Natural killer cell treated with Interleukin-12 subunit alpha and Interleukin-12 subunit beta and Interleukin-15 and Interleukin-18, amount 100 ng/mL, for 72 hours (primary cell): ENCODE data around the gene PCK1. TPM values are rescaled to one million over a fixed set of nuclear protein-coding genes. Genes with fewer than 3 reads are reported as not detected.

Experiments
- ATAC-seq, 2 donors: fragments of 150-1000 bp; cut with Tn5 transposase in 1 of 2; sonication (Bioruptor Pico), chemical (Tn5 transposase) in 1 of 2; 2 replicates each; pipeline ENCODE4 v1.10.0; 2021
- DNase-seq: peaks from one replicate; pipeline ENCODE4 v3.0.0; 2022; ENCODE audit warnings: low spot score
- H3K27ac Mint-ChIP-seq, 2 donors: 1 replicate in 1 of 2; 2 replicates in 1 of 2; pipeline ENCODE4 v1.8.0; 2022; ENCODE audit warnings: mixed read lengths in 2 of 2, mild to moderate bottlenecking in 1 of 2, moderate library complexity in 1 of 2
- H3K27me3 Mint-ChIP-seq, 2 donors: 1 replicate in 1 of 2; 2 replicates in 1 of 2; pipeline ENCODE4 v1.8.0; 2022; ENCODE audit warnings: mixed read lengths in 2 of 2
- H3K36me3 Mint-ChIP-seq: one replicate; pipeline ENCODE4 v1.8.0; 2022; ENCODE audit warnings: mixed read lengths
- H3K4me1 Mint-ChIP-seq, 2 donors: 1 replicate in 1 of 2; 2 replicates in 1 of 2; pipeline ENCODE4 v1.8.0; 2022; ENCODE audit warnings: low read depth in 2 of 2, mixed read lengths in 2 of 2, mild to moderate bottlenecking in 1 of 2
- H3K4me3 Mint-ChIP-seq: one replicate; pipeline ENCODE4 v1.8.0; 2022; ENCODE audit warnings: mixed read lengths
- H3K9me3 Mint-ChIP-seq: 2 replicates; pipeline ENCODE4 v1.8.0; 2022; ENCODE audit warnings: mixed read lengths
- total RNA-seq, 2 donors: library from RNA; stranded (reverse); gene quantifications; one replicate each; pipeline ENCODE4 v1.2.3, GENCODE V29; 2022

PCK1 gene
- total RNA-seq, 2 donors from 2014 or later: not detected

DNA sequence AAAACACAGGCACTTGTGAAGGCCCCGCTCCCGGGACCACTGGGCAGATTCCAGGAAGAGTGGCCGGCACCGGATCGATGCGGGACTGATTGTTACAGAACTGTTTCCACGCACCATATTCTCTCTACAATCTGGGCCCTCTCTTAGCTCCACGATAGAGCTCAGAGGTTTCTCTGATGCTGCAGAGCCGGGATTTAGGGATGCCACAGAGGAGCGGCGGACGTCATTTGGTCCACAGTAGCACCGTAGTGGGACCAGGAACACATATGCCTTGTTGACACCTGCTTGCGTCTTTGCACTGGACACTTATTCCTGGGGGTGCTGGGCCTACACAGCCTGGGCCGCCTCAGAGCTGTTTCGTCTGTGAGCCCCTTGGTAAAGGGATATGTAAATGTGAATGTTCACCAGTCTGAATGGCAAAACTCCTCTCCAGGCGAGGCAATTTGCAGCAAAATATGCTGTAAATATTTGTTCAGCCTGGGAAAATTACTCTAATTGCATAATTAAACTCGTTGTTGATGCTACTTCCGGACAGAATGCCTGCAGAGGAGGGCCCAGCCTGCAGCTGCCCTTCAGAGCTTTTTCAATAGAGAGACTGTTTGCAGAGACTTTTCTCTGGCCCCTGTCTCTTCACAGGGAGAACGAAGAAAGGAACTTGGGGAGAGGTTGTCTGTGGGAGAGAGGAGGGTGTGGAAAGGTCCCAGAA, 9.4 kb downstream of the PCK1 start:
- no peaks in the 10 kb centered on the region for H3K4me1 Mint-ChIP-seq
- no peaks in the 10 kb centered on the region for H3K9me3 Mint-ChIP-seq
- no peaks in the 10 kb centered on the region for H3K36me3 Mint-ChIP-seq
- H3K27me3 Mint-ChIP-seq: peaks cover 6 to 10% of the 10 kb centered on the region in 2 donors
- DNase-seq (no peak), ATAC-seq (no peak)
- no peak overlapping the region for H3K4me3 Mint-ChIP-seq
- H3K27ac Mint-ChIP-seq: no peak overlapping the region

DNA sequence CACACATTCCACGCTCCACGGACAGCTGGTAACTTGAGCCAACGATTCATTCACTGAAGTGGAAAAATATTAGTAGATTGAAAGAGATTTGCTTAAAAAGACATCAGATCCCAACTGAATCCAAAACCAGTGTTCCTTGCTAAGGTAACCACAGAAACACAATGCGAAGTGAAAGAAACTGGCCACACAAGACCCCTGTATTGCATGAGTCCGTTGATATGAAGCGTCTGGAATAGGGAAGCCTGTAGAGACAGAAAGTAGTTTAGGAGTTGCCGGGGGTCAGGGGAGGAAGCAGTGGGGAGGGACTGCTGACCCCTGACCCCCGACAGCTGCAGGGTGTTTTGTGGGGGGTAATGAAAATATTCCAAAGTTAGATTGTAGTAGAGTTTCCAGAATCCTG, 10.0 kb downstream of the PCK1 start:
- peaks cover 0 to 10% of the 10 kb centered on the region in 2 donors for H3K27me3 Mint-ChIP-seq
- H3K36me3 Mint-ChIP-seq: no peaks in the 10 kb centered on the region

DNA sequence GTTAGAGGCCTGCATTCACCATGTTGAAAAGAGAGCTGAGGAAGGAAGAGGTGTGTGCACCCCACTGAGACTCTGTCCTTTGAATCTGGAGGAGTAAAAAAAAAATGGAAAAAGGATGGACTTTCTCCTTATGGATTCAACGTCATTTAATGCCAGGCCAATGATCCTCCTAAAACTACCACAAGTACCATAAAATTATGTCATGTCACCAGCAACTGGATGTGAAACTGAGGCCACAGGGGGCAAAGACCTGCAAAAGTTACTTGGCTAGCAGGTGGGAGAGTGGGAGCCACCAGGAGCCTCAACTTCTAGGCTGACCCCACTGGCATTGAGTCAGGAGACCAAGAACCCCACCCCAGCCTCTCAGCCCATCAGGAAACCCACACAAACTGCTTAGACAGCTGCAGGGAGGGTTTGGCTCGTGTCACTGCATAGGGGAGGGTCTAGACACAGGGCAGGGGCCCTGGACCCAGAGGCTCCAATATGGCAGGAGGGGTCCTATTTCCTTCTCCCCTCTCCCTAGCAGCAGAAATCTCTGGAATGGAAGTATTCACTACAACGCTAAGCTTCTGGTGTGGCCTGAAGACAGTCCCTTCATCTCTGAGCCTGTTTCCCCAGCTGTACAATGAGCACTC, 11.0 kb downstream of the PCK1 start:
- no peaks in the 10 kb centered on the region for H3K4me1 Mint-ChIP-seq
- no peak overlapping the region for H3K4me3 Mint-ChIP-seq
- H3K27me3 Mint-ChIP-seq: peaks cover 0 to 10% of the 10 kb centered on the region in 2 donors
- no peaks in the 10 kb centered on the region for H3K36me3 Mint-ChIP-seq
- ATAC-seq (no peak), DNase-seq (no peak)
- no peak overlapping the region for H3K27ac Mint-ChIP-seq
- H3K9me3 Mint-ChIP-seq: no peaks in the 10 kb centered on the region

More for the DNA sequence above, 10.0 kb downstream of the PCK1 start:
- Mint-ChIP-seq H3K27ac (no peak overlapping the region), H3K4me3 (no peak overlapping the region), H3K4me1 (no peaks in the 10 kb centered on the region), H3K9me3 (no peaks in the 10 kb centered on the region)
- ATAC-seq: no peak
- no peak for DNase-seq

DNA sequence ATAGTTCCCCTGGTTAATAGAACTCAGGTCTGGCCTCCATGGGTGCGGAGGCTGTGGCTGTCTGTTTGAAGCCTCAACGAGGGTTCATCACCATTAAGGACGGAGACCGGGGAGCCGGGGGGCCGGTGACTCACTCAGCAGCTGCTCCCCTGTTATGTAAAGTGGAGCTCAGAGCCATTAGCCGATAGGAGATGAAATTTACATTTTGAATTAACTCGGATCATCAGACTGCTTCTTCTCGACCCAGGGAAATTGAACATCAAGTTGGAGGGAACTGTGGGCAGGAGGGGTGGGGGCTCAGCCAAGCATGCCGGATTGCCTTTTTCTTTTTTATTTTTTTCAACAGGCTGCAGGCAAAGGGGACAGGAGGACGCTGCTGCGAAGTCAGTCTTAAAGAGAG, 12.3 kb downstream of the PCK1 start:
- no peak for DNase-seq
- no peak for ATAC-seq
- Mint-ChIP-seq H3K4me3 (no peak overlapping the region), H3K4me1 (no peaks in the 10 kb centered on the region), H3K27me3 (peaks cover 0 to 8% of the 10 kb centered on the region in 2 donors), H3K27ac (no peak overlapping the region), H3K9me3 (no peaks in the 10 kb centered on the region), H3K36me3 (no peaks in the 10 kb centered on the region)

DNA sequence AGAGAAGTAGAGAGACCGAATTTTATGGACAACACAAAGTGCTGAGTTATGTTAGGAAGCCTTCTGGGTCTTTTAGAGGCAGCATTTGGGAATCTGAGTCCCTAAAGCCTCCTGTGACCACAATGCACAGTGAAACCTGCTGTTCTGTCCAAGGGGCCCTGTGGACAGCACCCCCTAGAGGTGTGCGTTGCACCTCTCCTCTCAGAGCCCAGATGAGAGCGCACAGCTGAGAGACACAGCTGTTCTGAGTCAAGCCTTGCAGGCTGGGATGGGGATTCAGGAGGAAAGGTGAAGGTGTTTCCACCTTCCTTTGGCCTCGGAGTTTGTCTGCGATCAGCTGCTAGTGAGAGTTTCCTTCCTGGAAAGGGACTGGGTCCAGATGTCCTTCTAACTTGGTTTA, 13.0 kb downstream of the PCK1 start:
- Mint-ChIP-seq H3K27ac (no peak overlapping the region), H3K9me3 (no peaks in the 10 kb centered on the region), H3K4me1 (no peaks in the 10 kb centered on the region), H3K36me3 (no peaks in the 10 kb centered on the region), H3K4me3 (no peak overlapping the region), H3K27me3 (peaks cover 0 to 6% of the 10 kb centered on the region in 2 donors)
- ATAC-seq (no peak), DNase-seq (no peak)

DNA sequence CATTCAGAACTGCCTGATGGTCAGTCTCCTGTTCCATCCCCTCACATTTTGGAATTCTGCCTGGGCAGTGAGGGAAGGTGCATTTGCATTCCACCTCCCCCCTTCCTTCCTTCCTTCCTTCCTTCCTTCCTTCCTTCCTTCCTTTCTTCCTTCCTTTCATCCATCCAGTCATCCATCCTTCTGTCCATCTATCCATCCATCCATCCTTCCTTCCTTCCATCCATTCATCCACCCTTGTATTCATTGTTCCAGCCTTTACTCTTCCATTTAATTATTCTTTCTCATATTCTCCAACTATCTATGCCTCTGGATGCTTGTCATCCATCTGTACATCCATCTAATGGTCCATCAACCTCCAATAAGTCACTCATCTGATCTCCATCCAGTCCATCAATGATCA, 14.0 kb downstream of the PCK1 start:
- peaks cover 0 to 7% of the 10 kb centered on the region in 2 donors for H3K27me3 Mint-ChIP-seq
- no peaks in the 10 kb centered on the region for H3K4me1 Mint-ChIP-seq
- H3K4me3 Mint-ChIP-seq: no peak overlapping the region
- no peak for ATAC-seq
- no peak for DNase-seq
- H3K9me3 Mint-ChIP-seq: no peaks in the 10 kb centered on the region
- H3K36me3 Mint-ChIP-seq: no peaks in the 10 kb centered on the region
- no peak overlapping the region for H3K27ac Mint-ChIP-seq

DNA sequence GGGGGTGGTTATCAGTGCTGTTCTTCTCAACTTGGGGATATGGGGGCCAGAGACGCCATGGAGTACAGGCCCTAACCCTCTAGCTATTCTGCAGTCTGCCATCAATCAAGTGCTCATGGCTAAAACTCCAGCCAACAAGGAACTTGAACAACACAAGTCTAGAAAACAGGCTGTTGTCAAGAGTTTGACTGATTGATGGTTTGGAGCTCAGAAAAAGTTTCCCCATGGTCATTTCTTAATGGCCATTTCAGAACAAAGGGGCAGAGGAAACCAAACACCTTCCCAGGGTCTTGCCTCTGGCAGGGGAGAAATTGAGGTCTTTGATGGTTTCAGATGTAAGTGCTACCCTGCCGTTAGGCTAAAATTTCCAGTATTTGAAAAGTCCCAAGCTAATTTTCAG, 15.1 kb downstream of the PCK1 start:
- DNase-seq: no peak
- no peaks in the 10 kb centered on the region for H3K4me1 Mint-ChIP-seq
- H3K9me3 Mint-ChIP-seq: no peaks in the 10 kb centered on the region
- ATAC-seq: no peak
- H3K36me3 Mint-ChIP-seq: no peaks in the 10 kb centered on the region
- H3K27me3 Mint-ChIP-seq: peaks cover 0 to 14% of the 10 kb centered on the region in 2 donors
- no peak overlapping the region for H3K27ac Mint-ChIP-seq
- no peak overlapping the region for H3K4me3 Mint-ChIP-seq

DNA sequence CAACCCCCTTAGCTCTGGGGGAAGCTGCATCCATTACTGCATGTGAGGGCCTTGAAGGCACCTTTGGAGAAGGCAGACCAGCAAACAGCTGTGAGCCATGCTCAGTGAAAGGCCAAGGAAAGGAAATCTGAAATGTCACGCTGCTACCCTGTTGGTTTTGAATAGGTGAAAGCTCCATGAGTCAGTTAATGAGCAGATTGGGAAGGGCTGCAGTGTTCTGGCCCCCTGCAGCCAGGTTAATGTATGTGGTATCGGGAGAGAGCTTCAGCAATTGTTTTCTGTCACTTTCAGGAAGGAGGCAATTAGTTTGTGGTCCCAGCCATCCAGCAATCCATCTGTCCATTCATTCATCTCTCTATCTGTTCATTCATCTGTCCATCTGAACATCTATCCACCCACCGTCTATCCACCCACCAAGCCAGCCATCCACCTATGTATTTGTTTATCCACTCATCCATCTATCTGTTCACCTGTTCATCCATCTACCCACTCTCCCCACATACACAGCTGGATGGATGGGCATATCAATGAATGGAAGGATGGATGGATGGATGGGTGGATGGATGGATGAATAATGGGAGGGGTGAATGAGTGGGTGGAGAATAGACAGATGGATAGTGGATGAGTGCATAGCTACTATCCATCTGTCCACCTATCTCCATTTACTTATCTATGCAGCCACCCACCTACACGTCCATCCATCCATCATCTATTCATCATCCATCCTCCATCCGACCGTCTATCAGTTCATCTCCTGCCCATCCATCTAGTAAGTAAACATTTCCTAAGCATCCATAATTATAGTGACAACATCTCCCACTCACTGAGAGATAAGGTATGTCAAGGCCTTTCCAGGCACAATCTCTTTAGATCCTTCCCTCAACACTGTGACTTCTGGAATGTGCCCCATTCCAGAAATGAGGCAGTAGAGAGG, 16.0 kb downstream of the PCK1 start:
- Mint-ChIP-seq H3K27me3 (peaks cover 0 to 17% of the 10 kb centered on the region in 2 donors), H3K27ac (no peak overlapping the region), H3K4me3 (no peak overlapping the region), H3K4me1 (no peaks in the 10 kb centered on the region), H3K36me3 (no peaks in the 10 kb centered on the region), H3K9me3 (no peaks in the 10 kb centered on the region)
- ATAC-seq (no peak), DNase-seq (no peak)

DNA sequence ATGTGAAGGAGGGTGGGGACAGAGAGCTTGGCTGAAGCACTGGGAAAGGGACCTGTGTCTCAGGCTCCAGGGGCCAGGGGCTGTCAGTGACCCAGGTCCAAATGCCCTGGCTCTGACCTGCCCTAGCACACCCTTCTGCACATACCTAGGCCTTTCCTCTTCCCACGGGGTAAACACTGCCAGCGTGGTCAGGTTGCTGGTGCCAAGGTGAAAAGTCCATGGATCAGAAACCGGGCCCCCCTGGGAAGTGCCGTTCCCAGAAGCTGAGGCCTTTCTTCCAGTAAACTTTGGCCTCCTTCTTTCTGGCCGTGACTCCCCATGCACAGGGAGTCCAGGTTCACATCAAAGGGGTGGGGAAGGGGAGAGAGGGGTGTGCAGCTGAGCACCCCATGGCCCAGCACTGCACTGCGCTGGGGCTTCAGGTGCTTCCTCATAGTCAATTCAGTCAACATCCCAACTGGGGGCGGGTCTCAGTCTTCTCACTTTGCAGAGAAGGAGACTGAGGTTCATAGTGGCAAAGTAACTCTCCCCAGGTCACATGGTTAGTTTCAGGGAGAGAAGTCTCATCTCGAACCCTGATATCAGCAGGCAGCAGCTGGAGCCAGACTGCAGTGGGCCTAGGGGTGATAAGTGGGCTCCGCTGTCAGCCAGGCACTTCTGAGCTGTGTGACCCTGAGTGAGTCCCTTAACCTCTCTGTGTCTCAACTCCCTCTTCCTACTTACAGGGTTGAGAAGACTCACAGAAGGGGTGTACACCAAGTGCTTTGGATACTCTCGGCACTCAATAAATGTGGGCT, 17.0 kb downstream of the PCK1 start:
- Mint-ChIP-seq H3K4me1 (no peaks in the 10 kb centered on the region), H3K27ac (no peak overlapping the region), H3K27me3 (peaks cover 0 to 25% of the 10 kb centered on the region in 2 donors), H3K9me3 (no peaks in the 10 kb centered on the region), H3K4me3 (no peak overlapping the region), H3K36me3 (no peaks in the 10 kb centered on the region)
- no peak for ATAC-seq
- DNase-seq: no peak

DNA sequence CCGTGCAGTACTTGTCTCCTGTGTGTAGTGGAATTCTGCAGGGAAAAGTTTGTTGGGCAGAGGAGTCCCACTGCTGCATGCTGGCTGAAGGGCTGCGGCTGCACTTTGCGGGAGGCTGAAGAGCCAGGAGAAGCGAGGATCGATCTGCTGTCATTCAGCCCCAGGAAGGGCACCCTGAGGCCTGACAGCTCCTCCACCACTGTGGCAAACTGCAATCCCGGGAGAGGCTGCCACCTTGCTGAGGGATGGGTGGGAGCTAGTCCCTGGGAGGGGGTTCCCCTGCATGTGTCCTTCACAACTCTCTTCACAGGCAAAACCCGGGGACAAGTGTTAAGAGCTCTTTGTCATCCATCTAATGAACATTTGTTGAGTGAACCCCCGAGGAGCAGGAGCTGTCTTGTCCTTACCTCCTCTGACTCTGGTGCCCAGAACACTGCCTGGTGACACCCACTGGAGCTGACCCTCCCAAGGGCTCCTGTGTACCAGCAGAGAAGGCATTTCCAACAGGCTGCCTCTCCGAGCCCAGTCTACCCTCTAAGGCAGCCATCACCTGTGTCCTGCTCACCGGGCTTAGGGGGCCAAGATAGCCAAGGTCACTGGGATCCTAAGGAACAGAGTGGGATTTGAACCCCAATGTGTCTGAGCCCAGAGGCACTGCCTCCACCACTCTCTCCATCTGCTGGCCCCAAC, 17.7 kb downstream of the PCK1 start:
- Mint-ChIP-seq H3K36me3 (no peaks in the 10 kb centered on the region), H3K27ac (no peak overlapping the region), H3K27me3 (peaks cover 5 to 29% of the 10 kb centered on the region in 2 donors), H3K4me3 (no peak overlapping the region), H3K9me3 (no peaks in the 10 kb centered on the region), H3K4me1 (no peaks in the 10 kb centered on the region)
- DNase-seq (no peak), ATAC-seq (no peak)

DNA sequence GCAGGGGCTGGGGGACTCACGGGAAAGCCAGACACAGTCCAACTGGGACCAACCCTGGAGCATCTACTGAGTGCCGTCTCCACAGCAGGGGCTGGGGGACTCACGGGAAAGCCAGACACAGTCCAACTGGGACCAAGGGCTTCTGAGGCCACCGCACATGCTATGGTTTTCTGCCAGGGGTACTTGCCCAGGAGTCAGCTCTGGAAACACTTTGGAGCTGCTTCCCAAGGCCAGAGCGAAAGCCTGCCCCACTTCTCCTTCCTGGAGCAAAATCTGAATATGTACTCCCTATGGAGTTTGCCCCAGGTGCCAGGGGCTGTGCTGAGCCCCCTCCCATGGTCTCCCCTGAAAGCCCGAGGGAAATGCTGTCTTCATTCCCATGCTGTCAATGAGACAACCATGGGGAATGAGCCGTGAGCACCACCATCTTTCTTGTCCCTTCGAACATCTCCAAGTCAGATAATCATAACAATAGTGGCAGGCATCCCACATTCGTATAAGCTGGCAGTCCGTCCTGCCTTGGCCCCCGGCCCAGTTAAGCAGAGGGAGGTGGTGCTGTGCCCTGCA, 18.5 kb downstream of the PCK1 start:
- peaks cover 9 to 31% of the 10 kb centered on the region in 2 donors for H3K27me3 Mint-ChIP-seq
- H3K36me3 Mint-ChIP-seq: no peaks in the 10 kb centered on the region
- no peak overlapping the region for H3K27ac Mint-ChIP-seq
- DNase-seq (no peak), ATAC-seq (no peak)
- H3K9me3 Mint-ChIP-seq: no peaks in the 10 kb centered on the region
- H3K4me1 Mint-ChIP-seq: no peaks in the 10 kb centered on the region
- no peak overlapping the region for H3K4me3 Mint-ChIP-seq

DNA sequence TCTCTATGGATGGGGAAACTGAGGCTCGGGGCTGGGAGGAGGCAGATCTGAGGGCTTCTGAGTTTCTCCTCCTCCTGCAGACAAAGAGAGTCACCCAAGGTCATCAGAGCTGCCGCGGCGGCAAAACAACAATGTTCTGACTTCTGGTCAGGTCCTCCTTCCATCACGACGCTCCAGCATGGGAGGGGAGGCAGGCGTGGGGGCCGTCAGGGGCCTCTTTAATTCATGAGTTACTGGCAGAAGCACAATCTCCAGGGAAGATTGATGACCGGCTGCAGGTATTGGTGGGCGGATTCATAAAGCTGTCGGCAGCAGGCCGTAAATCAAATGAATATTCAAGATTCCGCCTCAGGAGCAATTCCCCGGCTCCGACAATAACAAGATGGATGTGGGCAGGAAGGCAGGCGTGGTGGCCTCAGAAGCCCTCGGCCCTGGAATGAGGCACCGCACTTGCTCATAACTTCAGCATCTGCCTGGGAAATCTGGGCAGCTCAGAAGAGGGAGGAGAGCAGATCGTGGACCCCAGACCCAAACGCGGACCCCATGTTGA, 19.1 kb downstream of the PCK1 start:
- H3K27me3 Mint-ChIP-seq: peaks cover 14 to 36% of the 10 kb centered on the region in 2 donors
- DNase-seq (no peak), ATAC-seq (no peak)
- H3K36me3 Mint-ChIP-seq: no peaks in the 10 kb centered on the region
- no peak overlapping the region for H3K4me3 Mint-ChIP-seq
- no peaks in the 10 kb centered on the region for H3K4me1 Mint-ChIP-seq
- no peak overlapping the region for H3K27ac Mint-ChIP-seq
- no peaks in the 10 kb centered on the region for H3K9me3 Mint-ChIP-seq
